Endothelial cell of umbilical vein (primary cell): ENCODE measurements around the gene SLAMF6. TPM values are rescaled to one million over a fixed set of nuclear protein-coding genes. Genes with fewer than 3 reads are reported as not detected.

Source experiments
- BruUV-seq: library from RNA; stranded (reverse); fragments of 400-500 nt; replicated peaks from 2 replicates; lab custom pipeline; 2021; lab: Mats Ljungman, UMichigan
- CTCF ChIA-PET: fragments of 300-600, 350-600 bp; sonication (Branson Sonifier 250); formaldehyde crosslinking; loops from one replicate; lab custom pipeline; 2021; ENCODE audit warnings: antibody characterized with exemption, inconsistent platforms; lab: Charles Lee
- POLR2A ChIA-PET: fragments of 300-600, 350-600 bp; sonication (Branson Sonifier 250); formaldehyde crosslinking; loops from one replicate; lab custom pipeline; 2021; ENCODE audit warnings: antibody characterized with exemption, inconsistent platforms; lab: Charles Lee
- DNase-seq: peaks from one replicate; pipeline ENCODE4 v3.0.0-alpha.2; 2011; ENCODE audit warnings: low read depth, low spot score
- FAIRE-seq: peaks from 2 replicates; lab custom pipeline; 2011; peaks lifted over from hg19 to GRCh38; lab: Jason Lieb, UNC
- H2AFZ ChIP-seq: 2 replicates; pipeline ENCODE4 v1.6.0; 2012; ENCODE audit warnings: low read depth, low read length, control low read depth, inconsistent platforms
- H3K27ac ChIP-seq: 2 replicates; pipeline ENCODE4 v1.5.1; 2011; ENCODE audit warnings: low read depth, mild to moderate bottlenecking, control low read depth, low read length, moderate library complexity; ENCODE audit not compliant: insufficient read depth
- H3K27me3 ChIP-seq, 2 experiments: 2 replicates each; pipeline versions ENCODE4 v1.6.0 to v1.6.1; 2011; ENCODE audit warnings: low read length in 2 of 2, mixed read lengths in 1 of 2; ENCODE audit not compliant: control insufficient read depth in 2 of 2, insufficient read depth in 2 of 2
- H3K36me3 ChIP-seq, 2 experiments: 2 replicates in 1 of 2; 3 replicates in 1 of 2; pipeline ENCODE4 v1.5.1; 2011; ENCODE audit warnings: low read length in 2 of 2, mild to moderate bottlenecking in 1 of 2, moderate library complexity in 1 of 2; ENCODE audit not compliant: control insufficient read depth in 2 of 2, insufficient read depth in 2 of 2; ENCODE audit errors: extremely low read depth in 1 of 2
- H3K4me1 ChIP-seq: 3 replicates; pipeline ENCODE4 v1.5.1; 2011; ENCODE audit warnings: mild to moderate bottlenecking, low read length; ENCODE audit not compliant: control insufficient read depth, insufficient read depth; ENCODE audit errors: extremely low read depth
- H3K4me2 ChIP-seq: 2 replicates; pipeline ENCODE4 v1.6.1; 2011; ENCODE audit warnings: low read length, control low read depth, mixed read lengths; ENCODE audit not compliant: insufficient read depth
- H3K4me3 ChIP-seq, 3 experiments: fragments of 200-600 bp in 1 of 3; sonication (generic), shearing (Covaris generic) in 1 of 3; replicated peaks in 1 of 3; 2 replicates each; pipeline ENCODE4 v1.5.1; 2011 to 2016; ENCODE audit warnings: control low read depth in 3 of 3, low read length in 3 of 3, mild to moderate bottlenecking in 2 of 3, inconsistent platforms in 1 of 3, low read depth in 1 of 3, moderate library complexity in 1 of 3; ENCODE audit not compliant: insufficient read depth in 1 of 3
- H3K79me2 ChIP-seq: 2 replicates; pipeline ENCODE4 v1.6.0; 2012; ENCODE audit warnings: low read length, inconsistent platforms; ENCODE audit not compliant: control insufficient read depth, insufficient read depth
- H3K9ac ChIP-seq: replicated peaks from 2 replicates; pipeline ENCODE3; 2011; ENCODE audit warnings: low read length, control low read depth; ENCODE audit not compliant: insufficient read depth; ENCODE audit errors: extremely low read depth
- H3K9me1 ChIP-seq: replicated peaks from 3 replicates; pipeline ENCODE4 v1.6.0; 2011; ENCODE audit warnings: mild to moderate bottlenecking, low read length; ENCODE audit not compliant: control insufficient read depth, insufficient read depth; ENCODE audit errors: extremely low read depth
- H3K9me3 ChIP-seq: replicated peaks from 2 replicates; pipeline ENCODE4 v1.5.1; 2012; ENCODE audit warnings: low read length, inconsistent platforms; ENCODE audit not compliant: control insufficient read depth, insufficient read depth
- H4K20me1 ChIP-seq: replicated peaks from 2 replicates; pipeline ENCODE3; 2011; ENCODE audit warnings: mild to moderate bottlenecking, low read length; ENCODE audit not compliant: control insufficient read depth, insufficient read depth; ENCODE audit errors: extremely low read depth
- CTCF ChIP-seq, 2 donors: IDR thresholded peaks; 1 replicate in 1 of 2; 2 replicates in 1 of 2; pipeline ENCODE4 v1.5.1; 2011; ENCODE audit warnings: low read length in 2 of 2, mild to moderate bottlenecking in 2 of 2, moderate library complexity in 2 of 2, control low read depth in 1 of 2, inconsistent platforms in 1 of 2, low read depth in 1 of 2; ENCODE audit not compliant: insufficient read depth in 1 of 2; ENCODE audit errors: extremely low read depth in 1 of 2
- EZH2 ChIP-seq: IDR thresholded peaks from 2 replicates; pipeline ENCODE4 v1.6.1; 2012; ENCODE audit warnings: borderline replicate concordance, low read depth, mild to moderate bottlenecking, moderate library complexity, low read length, inconsistent platforms; ENCODE audit not compliant: severe bottlenecking
- FOS ChIP-seq: IDR thresholded peaks from 2 replicates; pipeline ENCODE4 v1.6.1; 2011; ENCODE audit warnings: mild to moderate bottlenecking, low read length, moderate library complexity, borderline replicate concordance; ENCODE audit not compliant: insufficient read depth
- GATA2 ChIP-seq: IDR thresholded peaks from 2 replicates; pipeline ENCODE4 v1.7.0; 2011; ENCODE audit warnings: low read depth, mild to moderate bottlenecking, moderate library complexity, mixed read lengths, low read length; ENCODE audit not compliant: insufficient read length, insufficient read depth
- JUN ChIP-seq: IDR thresholded peaks from 2 replicates; pipeline ENCODE4 v1.6.1; 2011; ENCODE audit warnings: borderline replicate concordance, low read depth; ENCODE audit not compliant: insufficient read length, insufficient read depth
- MAX ChIP-seq: IDR thresholded peaks from 2 replicates; pipeline ENCODE4 v1.6.1; 2011; ENCODE audit not compliant: insufficient read depth, insufficient read length
- MYC ChIP-seq: IDR thresholded peaks from one replicate; pipeline ENCODE4 v1.6.1; 2011; ENCODE audit warnings: mild to moderate bottlenecking, low read depth, low read length
- POLR2A ChIP-seq: IDR thresholded peaks from 2 replicates; pipeline ENCODE4 v1.6.1; 2012; ENCODE audit warnings: low read depth, mild to moderate bottlenecking, control low read depth, low read length
- POLR2AphosphoS5 ChIP-seq: IDR thresholded peaks from 2 replicates; pipeline ENCODE4 v1.6.1; 2012; ENCODE audit warnings: low read depth, mild to moderate bottlenecking, control low read depth, low read length, moderate library complexity; ENCODE audit not compliant: insufficient read depth
- dilution Hi-C: fragments of 300-500 bp; cut with MboI; formaldehyde crosslinking; loops from one replicate; pipeline ENCODE4 v1.15.0; 2019; ENCODE audit warnings: low sequenced_read_pairs; ENCODE audit not compliant: extremely low pct_ligation_motif_present
- intact Hi-C: fragments of 100-400 bp; cut with micrococcal nuclease; formaldehyde crosslinking; loops from one replicate; pipeline ENCODE4 v1.10.0; 2022
- polyA plus RNA-seq, 4 experiments: library from polyadenylated mRNA; depleted of rRNA in 3 of 4; stranded (reverse) in 3 of 4; unstranded in 1 of 4; fragments of >200 nt; gene quantifications; 2 replicates each; pipeline versions ENCODE4 v1.2.1 to v1.2.3, GENCODE V29; 2011 to 2012; ENCODE audit warnings: missing spikeins in 1 of 4
- total RNA-seq: library from RNA; stranded (reverse); gene quantifications from 2 replicates; pipeline ENCODE4 v1.2.3, GENCODE V29; 2021

SLAMF6 gene
- total and polyA plus RNA-seq, 2 donors (not counting 3 experiments of a cell fraction or from before 2014, with no cell fraction given), result not detected

GRCh38 chr1:160451859-160452232, 71.2 kb downstream of the SLAMF6 start:
- dilution Hi-C loops, result no loop called here
- no peak overlapping the region for H3K4me2 ChIP-seq
- POLR2A ChIA-PET, result no interaction called here
- H3K27ac ChIP-seq, result no peak overlapping the region
- H3K9me1 ChIP-seq, result no peaks in the 10 kb centered on the region
- DNase-seq (no peak), FAIRE-seq (no peak)
- H3K4me3 ChIP-seq, result no peak overlapping the region
- H3K4me1 ChIP-seq, result no peaks in the 10 kb centered on the region
- no peaks in the 10 kb centered on the region for H3K9me3 ChIP-seq
- TF ChIP-seq MAX (no peak), MYC (no peak)
- CTCF ChIA-PET, result interaction anchor here (0.7 kb wide), 1 partner anchor 15 kb away, joined by 3 read pairs; no protein-coding TSS in a partner anchor
- BruUV-seq, result no TSS peak
- no peak overlapping the region for H3K9ac ChIP-seq
- no peaks in the 10 kb centered on the region for H3K36me3 ChIP-seq
- H4K20me1 ChIP-seq, result no peaks in the 10 kb centered on the region
- intact Hi-C loops, result no loop called here
- no peak overlapping the region for H2AFZ ChIP-seq
- H3K27me3 ChIP-seq, result peaks cover 0 to 5% of the 10 kb centered on the region in 2 experiments
- H3K79me2 ChIP-seq, result no peaks in the 10 kb centered on the region

- intact Hi-C loops, result no loop called here
- Histone ChIP-seq H3K9me3 (no peaks in the 10 kb centered on the region), H3K4me2 (no peak overlapping the region), H3K36me3 (no peaks in the 10 kb centered on the region), H3K9ac (no peak overlapping the region), H4K20me1 (no peaks in the 10 kb centered on the region), H3K4me1 (no peaks in the 10 kb centered on the region), H3K79me2 (no peaks in the 10 kb centered on the region), H3K4me3 (no peak overlapping the region), H3K27ac (no peak overlapping the region), H2AFZ (no peak overlapping the region), H3K9me1 (no peaks in the 10 kb centered on the region), H3K27me3 (peaks cover 0 to 5% of the 10 kb centered on the region in 2 experiments)
- ChIA-PET CTCF (interaction anchor here (0.7 to 1.7 kb wide), 2 partner anchors 16 to 33 kb away, joined by 3 to 4 read pairs; no protein-coding TSS in a partner anchor), POLR2A (no interaction called here)
- DNase-seq (no peak), FAIRE-seq (no peak)
- BruUV-seq, result no TSS peak
- TF ChIP-seq GATA2 (no peak), MYC (no peak), JUN (no peak), MAX (no peak), FOS (no peak), CTCF (IDR thresholded peaks at IDR 0.05; ENCODE audit: extremely low read depth in 1 of 2, insufficient read depth in 1 of 2, low read depth in 1 of 2, low read length in 2 of 2) (no peak), POLR2AphosphoS5 (no peak), EZH2 (no peak), POLR2A (no peak)
- dilution Hi-C loops, result no loop called here
These were observed 71.8 kb downstream of the SLAMF6 start for GRCh38 chr1:160451119-160451858.
